T-helper 1 cell (primary cell): ENCODE results near the gene ALS2CL.

Experiments used
- DNase-seq, 5 donors: peaks; one replicate each; pipeline ENCODE4 v3.0.0-alpha.2; 2012 to 2020

ALS2CL gene

GRCh38 chr3:46704346-46704745 is 10.9 kb upstream of the ALS2CL start:
- peak in 1 of 5 donors; percentile 6 for DNase-seq

- no peak for DNase-seq
These were observed 9.6 kb upstream of the ALS2CL start for GRCh38 chr3:46703013-46703520.

GRCh38 chr3:46702246-46703012 is 8.9 kb upstream of the ALS2CL start:
- no peak for DNase-seq

GRCh38 chr3:46701181-46701939 is 7.9 kb upstream of the ALS2CL start, which contains the start of gene TMIE:
Gene TMIE (plus strand): TSS chr3:46701392. CDS start chr3:46701488, 96 bp downstream.
- DNase-seq, result peak in 1 of 5 donors; percentile 12

- no peak for DNase-seq
These were observed 7.3 kb upstream of the ALS2CL start for GRCh38 chr3:46700772-46701171.

- DNase-seq, result no peak
These were observed 6.4 kb upstream of the ALS2CL start for GRCh38 chr3:46699676-46700523.

- no peak for DNase-seq
These were observed 2.7 kb upstream of the ALS2CL start for GRCh38 chr3:46695962-46696894.

- DNase-seq, result peak in 2 of 5 donors; percentile 26 to 68
These were observed 1.9 kb upstream of the ALS2CL start for GRCh38 chr3:46695177-46695961.

- DNase-seq, result no peak
These were observed 1.0 kb upstream of the ALS2CL start for GRCh38 chr3:46694520-46694919.

GRCh38 chr3:46693892-46694226 is 380 bp upstream of the ALS2CL start:
- DNase-seq, result peak in 3 of 5 donors; percentile 32 to 46 (median 33)

- no peak for DNase-seq
These were observed 901 bp downstream of the ALS2CL start for GRCh38 chr3:46692566-46692990.

GRCh38 chr3:46690798-46691197 is 2.7 kb downstream of the ALS2CL start:
- DNase-seq, result no peak

GRCh38 chr3:46685446-46685845 is 8.0 kb downstream of the ALS2CL start:
- no peak for DNase-seq

- no peak for DNase-seq
These were observed 8.6 kb downstream of the ALS2CL start for GRCh38 chr3:46684891-46685290.

- no peak for DNase-seq
These were observed 10.5 kb downstream of the ALS2CL start for GRCh38 chr3:46682974-46683373.

GRCh38 chr3:46681856-46682540 is 11.5 kb downstream of the ALS2CL start:
- DNase-seq, result no peak

- DNase-seq, result no peak
These were observed 12.1 kb downstream of the ALS2CL start for GRCh38 chr3:46681387-46681786.

- DNase-seq, result no peak
These were observed 13.1 kb downstream of the ALS2CL start for GRCh38 chr3:46680298-46680826.

GRCh38 chr3:46679681-46680080 is 13.8 kb downstream of the ALS2CL start:
- no peak for DNase-seq

- DNase-seq, result no peak
These were observed 15.2 kb downstream of the ALS2CL start for GRCh38 chr3:46678280-46678679.
